GM20000 (cell line): Measurements from ENCODE around the gene KDM5B.

Source experiments
- DNase-seq: peaks from one replicate; pipeline ENCODE4 v3.0.0; 2012; ENCODE audit warnings: low spot score
- TF ChIP-seq, protein P1 (sequence below): IDR thresholded peaks from 2 replicates; pipeline ENCODE4 v1.5.1; 2012; ENCODE audit warnings: mild to moderate bottlenecking, control low read depth; ENCODE audit errors: extremely low read depth, missing control alignments

Gene KDM5B

DNA sequence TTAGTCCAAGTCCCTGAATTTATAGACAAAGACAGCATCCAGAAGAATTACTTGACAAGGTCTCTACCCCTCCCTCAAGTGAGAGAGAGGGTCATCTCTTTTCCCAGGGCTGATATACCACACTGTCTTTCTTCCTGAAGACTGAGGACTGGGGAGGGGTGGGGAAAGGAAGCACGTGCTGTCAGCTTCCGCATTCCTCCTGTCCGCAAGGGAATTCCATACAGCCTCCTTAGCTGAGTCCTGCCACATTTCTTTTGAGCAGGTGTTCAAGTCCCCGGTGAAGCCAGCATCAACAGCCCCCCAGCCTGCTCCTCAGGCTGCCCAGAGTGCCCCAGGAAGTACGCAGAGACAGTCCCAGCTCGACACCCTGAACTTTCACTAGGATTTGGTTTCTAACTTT lies 36.7 kb upstream of the KDM5B start:
- TF ChIP-seq, protein P1, sequence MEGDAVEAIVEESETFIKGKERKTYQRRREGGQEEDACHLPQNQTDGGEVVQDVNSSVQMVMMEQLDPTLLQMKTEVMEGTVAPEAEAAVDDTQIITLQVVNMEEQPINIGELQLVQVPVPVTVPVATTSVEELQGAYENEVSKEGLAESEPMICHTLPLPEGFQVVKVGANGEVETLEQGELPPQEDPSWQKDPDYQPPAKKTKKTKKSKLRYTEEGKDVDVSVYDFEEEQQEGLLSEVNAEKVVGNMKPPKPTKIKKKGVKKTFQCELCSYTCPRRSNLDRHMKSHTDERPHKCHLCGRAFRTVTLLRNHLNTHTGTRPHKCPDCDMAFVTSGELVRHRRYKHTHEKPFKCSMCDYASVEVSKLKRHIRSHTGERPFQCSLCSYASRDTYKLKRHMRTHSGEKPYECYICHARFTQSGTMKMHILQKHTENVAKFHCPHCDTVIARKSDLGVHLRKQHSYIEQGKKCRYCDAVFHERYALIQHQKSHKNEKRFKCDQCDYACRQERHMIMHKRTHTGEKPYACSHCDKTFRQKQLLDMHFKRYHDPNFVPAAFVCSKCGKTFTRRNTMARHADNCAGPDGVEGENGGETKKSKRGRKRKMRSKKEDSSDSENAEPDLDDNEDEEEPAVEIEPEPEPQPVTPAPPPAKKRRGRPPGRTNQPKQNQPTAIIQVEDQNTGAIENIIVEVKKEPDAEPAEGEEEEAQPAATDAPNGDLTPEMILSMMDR: no peak
- DNase-seq: no peak

DNA sequence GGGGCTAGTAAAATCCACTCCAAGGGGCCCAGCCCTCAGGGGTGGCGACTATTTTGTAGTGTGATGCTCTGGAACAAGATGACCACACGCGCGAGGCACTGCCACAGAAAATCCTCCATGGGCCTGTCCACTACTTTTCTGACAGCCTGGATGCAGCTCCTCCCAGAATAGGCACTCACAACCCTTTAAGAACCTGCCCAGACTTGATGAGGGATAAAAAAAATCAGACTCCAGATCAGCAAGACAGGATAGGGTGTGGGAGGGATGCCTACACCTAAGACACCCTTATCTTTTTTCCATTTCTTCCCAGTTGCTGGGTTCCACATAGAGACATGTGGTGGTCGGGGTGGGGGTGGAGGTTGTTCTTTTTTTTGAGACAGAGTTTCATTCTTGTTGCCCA lies 36.0 kb upstream of the KDM5B start:
- TF ChIP-seq, protein P1: no peak
- DNase-seq: no peak

DNA sequence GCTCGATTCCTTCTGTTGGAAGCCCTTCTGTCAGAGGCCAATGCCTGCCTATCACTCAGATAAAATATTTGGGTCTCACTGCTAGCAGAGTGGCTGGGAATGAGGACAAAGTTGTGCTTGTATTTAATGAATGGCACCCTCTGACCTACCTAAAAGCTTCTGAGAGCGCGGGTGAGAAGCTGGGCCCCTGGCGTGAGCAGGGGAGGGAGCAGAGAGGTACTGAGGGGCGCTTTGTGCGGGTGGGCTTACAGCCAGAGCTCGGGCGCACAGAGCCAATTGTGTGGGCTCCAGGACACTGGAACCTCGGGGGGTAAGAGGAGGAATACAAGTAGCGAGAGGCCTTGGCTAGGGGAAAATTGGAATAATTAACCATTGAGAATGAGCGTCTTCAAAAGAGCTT lies 34.9 kb upstream of the KDM5B start:
- TF ChIP-seq, protein P1: no peak
- DNase-seq: no peak

DNA sequence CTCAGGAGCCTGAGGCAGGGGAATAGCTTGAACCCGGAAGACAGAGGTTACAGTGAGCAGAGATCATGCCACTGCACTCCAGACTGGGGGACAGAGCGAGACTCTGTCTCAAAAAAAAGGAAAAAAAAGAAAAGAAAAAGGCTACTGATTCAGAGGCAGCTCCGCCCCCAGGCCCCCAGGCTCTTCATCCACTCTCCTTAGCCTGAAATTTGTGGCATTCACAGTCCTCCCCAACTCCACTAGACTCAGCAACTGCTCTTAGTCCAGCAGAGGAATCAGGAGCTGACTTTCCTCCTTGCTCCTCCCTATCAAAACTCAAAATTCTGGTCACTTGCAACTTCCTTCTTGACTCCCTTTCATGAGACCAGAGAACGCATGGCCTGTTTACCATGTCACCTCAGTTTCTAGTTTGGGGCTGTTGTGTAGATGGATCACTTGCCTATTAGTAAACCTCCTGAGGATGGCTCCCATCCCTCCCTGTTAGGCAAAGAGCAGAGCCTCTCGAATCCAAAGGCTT lies 29.6 kb upstream of the KDM5B start:
- TF ChIP-seq, protein P1: no peak
- no peak for DNase-seq

DNA sequence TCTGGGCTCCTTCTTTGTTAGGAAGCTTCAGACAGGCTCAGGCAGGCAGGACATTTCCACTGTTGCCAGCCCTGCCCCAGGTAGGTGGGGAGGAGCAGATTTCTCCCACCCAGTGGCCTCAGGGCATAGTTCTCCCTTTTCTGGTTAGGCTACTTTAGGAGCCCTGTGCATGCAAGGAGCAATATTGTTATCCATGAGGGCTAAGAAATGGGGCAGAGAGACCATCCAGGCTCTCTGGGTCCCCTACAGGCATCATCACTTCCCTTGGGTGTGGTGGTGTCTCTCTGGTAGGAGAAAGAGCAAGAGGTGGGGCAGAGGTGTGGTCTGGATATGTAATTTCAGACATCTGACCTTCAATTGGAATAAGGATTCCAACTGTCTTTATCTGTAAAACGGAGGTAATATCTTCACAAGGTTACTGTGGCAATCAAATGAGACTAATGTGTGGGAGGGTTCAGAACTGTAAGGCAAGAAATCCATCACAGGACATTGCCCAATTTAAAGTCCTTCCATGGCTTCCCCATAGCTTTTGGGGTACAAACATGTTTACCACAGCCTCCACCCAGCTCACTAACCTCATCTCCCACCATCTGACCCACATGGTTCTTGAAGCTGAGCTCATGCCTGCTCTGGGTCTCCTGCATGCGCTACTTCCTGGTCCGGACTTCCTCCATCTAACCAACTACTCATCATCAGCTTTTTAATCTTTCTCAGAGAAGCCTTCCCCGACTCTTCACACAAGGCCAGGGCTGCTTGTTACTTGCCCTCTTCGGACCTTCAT lies 28.6 kb upstream of the KDM5B start:
- no peak for DNase-seq
- TF ChIP-seq, protein P1: no peak

DNA sequence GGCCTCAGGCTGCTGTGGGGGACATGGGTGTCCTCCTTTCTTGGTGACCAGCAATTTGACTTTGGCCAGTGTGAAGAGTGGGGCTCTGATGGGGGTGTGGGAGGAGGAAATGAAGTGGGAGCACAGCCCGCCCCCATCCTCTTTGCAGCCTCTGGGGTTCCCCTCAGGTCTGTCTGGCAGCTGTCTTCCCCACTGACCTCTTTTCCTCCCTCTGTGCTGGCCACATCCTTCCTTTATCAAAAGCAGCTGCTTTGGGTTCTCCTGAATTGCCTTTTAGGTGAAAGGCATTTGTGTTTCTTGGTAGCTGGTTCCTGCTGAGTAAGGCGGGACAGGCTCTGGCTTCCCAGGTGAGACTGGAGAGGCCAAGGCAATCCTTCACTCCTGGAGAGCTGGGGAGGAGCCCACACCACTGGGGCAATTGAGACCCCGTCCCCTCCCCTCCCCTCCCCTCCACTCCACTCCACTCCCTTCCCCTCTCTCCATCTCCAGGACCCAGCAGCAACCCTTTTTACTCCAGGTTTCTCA lies 27.4 kb upstream of the KDM5B start:
- TF ChIP-seq, protein P1: no peak

DNA sequence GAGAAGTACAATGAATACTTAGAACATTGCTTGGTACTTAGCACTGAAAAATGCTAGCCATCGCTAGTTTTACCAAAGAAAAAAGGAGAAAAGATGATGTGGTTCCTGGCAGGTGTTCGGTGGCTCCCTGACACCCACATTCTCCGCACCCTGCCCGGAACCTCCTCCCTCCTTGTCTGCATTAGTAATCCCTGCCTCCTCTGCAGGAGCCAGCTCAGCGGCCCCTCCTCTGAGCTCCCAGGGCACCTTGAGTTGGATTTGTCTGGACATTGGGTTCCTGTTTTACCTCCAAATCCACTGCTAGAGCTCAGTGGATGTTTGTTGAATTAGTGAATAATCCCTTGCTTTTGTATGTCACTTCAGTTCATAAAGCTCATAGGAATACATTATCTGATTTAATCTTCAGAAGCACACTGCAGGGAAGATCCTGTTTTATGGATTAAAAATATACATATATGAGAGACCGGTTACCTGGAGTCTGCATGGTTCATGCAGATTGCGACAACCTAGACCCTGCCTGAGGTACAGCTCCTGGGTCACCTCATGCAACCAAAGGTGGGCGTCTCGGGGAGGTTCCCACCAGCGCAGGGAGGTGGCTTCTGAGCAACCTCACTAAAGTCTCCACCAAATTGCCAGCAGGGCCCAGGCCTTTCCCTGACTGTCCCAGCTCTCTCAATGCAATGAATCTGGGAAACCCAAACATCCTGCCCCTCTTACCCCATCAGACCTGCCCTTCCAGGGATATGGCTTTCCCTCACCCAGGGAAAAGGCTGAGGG lies 26.7 kb upstream of the KDM5B start:
- TF ChIP-seq, protein P1: no peak
- no peak for DNase-seq

More for the DNA sequence above, 27.4 kb upstream of the KDM5B start:
- peak; percentile 72 for DNase-seq
